AG09309 (cell line): ENCODE measurements around the gene RAB8B.
"Not testable (repeated sequence)": the region's sequence is repeated elsewhere in the genome, so short reads cannot be mapped to it uniquely, and the experiment has no call there.

ENCODE experiments used
- DNase-seq: peaks from one replicate; pipeline ENCODE4 v3.0.0-alpha.2; 2010; ENCODE audit warnings: low read depth
- H3K4me3 ChIP-seq: 2 replicates; pipeline ENCODE4 v1.5.1; 2011; ENCODE audit warnings: mild to moderate bottlenecking, low read depth, low read length, moderate library complexity; ENCODE audit not compliant: control insufficient read depth
- CTCF ChIP-seq: IDR thresholded peaks from 2 replicates; pipeline ENCODE4 v1.5.1; 2011; ENCODE audit warnings: mild to moderate bottlenecking, low read depth, low read length, inconsistent platforms; ENCODE audit not compliant: insufficient read depth, control insufficient read depth; ENCODE audit errors: missing control alignments

RAB8B gene

DNA sequence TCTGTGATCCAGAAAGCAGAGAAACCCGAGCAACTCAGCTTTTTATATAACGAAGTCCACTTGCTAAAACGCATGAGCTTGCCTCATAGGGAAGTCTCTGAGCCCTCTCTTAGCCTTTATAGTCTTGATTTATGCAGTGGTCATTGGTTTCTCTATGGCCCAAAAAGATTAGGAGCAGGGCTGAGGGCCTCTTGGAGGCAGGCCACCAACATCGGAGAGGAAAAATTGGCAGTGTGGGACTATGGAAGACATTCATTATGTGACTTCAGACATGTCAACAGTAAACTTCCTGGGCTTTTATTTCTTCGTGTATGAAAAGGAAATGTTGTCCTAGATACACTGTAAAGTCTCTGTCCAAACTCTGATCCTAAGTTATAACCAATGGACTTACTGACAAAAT lies 13.5 kb downstream of the RAB8B start:
- H3K4me3 ChIP-seq, result no peak overlapping the region
- TF ChIP-seq CTCF, result no peak
- DNase-seq, result no peak

DNA sequence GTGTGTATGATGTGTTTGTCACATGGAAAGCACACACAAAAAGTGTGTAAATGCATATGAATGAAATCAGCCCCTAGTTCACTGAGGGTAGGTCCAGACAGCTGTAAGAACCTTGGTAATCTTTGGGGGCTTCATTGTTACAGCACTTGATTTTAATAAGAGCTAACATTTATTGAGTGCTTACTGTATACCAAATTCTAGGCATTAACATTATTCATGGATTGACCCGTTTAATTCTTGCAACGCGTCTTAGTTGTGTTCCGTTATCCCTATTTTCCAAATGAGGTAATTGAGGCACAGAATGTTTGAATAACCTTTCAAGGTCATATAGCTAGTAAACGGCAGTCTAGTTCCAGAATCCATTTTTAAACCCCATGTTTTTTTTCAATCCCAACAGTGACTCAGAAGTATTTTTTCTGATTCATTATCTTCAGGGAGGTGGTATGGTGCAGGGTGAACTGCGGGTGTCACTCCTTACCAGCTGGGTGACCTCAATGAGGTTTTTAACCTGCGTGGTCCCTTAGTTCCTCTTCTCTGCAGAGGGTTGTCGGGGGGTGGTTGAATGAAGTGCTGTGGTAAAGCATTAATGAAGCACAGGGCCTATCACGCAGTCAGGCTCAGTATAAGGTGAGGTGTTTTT lies 14.2 kb downstream of the RAB8B start:
- no peak overlapping the region for H3K4me3 ChIP-seq
- no peak for DNase-seq
- TF ChIP-seq CTCF, result no peak

- TF ChIP-seq CTCF, result no peak
- H3K4me3 ChIP-seq, result no peak overlapping the region
- no peak for DNase-seq
These were observed 16.7 kb downstream of the RAB8B start for GRCh38 chr15:63206079-63206478.

DNA sequence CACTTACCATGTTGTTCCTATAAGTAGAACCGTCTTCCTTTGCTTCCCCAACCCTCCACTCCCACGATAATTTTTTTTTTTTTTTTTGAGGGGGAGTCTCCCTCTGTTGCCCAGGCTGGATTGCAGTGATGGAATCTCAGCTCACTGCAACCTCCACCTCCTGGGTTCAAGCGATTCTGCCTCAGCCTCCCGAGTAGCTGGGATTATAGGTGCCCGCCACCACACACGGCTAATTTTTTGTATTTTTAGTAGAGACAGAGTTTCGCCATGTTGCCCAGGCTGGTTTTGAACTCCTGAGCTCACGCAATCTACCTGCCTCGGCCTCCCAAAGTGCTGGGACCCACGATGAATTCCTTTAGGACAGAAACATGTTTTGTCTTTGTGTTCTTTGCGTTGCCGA lies 19.4 kb downstream of the RAB8B start:
- not testable (repeated sequence) for H3K4me3 ChIP-seq, DNase-seq

DNA sequence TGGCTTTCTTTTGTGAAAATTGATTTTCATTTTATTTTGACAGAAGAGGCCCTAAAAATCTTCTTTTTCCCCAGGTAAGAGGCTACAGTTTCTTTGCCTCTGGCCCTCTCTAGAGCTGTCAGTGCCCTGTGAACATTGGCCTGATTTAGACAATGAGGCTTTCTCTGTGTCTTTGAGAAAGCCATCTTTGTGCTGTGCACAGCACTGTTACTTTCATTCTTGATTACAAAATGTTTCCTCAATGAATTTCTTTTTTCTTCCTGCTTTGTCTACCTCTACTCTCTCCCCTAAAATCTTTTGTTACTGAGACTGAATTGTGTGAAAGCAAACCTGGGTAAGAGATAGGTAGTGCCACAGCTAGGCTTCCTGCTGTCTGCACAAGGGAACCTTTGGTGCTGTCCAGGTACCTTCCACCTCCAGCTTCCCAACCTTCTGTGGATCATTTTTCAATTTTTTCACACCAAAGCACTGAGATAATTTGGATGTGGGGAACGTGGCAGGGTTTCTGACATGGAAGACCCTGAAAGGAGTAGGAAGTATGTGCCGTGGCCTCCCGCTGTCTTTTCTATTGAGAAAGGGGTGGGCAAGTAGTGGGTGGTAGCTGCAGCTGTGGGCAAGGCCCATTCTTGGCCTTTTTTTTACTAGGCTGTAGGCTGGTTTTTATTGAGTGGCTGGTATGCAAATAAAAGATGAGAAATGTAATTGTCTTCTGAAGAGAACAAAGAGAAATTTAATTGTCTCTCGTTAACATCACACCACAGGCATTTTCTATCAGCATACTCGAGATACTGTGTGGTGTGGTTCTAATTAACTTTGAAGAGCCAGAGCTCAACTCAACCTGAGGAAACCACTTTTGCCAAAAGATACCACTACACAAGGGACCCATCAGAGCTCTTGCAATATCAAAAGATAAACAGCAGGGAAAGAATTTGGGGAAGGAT lies 21.0 kb downstream of the RAB8B start:
- TF ChIP-seq CTCF, result no peak
- no peak overlapping the region for H3K4me3 ChIP-seq
- peak; percentile 56 for DNase-seq

GRCh38 chr15:63211092-63211490 lies 21.7 kb downstream of the RAB8B start:
- H3K4me3 ChIP-seq, result no peak overlapping the region
- DNase-seq, result no peak
- no peak for TF ChIP-seq CTCF

GRCh38 chr15:63211549-63211948 lies 22.1 kb downstream of the RAB8B start:
- H3K4me3 ChIP-seq, result no peak overlapping the region
- TF ChIP-seq CTCF, result no peak
- no peak for DNase-seq
